RWPE2 (cell line): Measurements from ENCODE around the gene CHST13.

ENCODE experiments used
- ATAC-seq: fragments of 200-7000 bp; cut with Tn5 transposase; 3 replicates; pipeline ENCODE4 v1.9.1; 2021; ENCODE audit warnings: low read depth
- DNase-seq: peaks from one replicate; pipeline ENCODE4 v3.0.0-alpha.2; 2020; ENCODE audit warnings: low spot score
- H3K27ac ChIP-seq: fragments of 450-650 bp; 2 replicates; pipeline ENCODE4 v1.5.1; 2017; ENCODE audit warnings: mild to moderate bottlenecking; ENCODE audit not compliant: poor library complexity, severe bottlenecking
- H3K27me3 ChIP-seq: fragments of 250-450 bp; sonication (Bioruptor Pico); 2 replicates; pipeline ENCODE4 v1.5.1; 2021; ENCODE audit warnings: mild to moderate bottlenecking, moderate library complexity; ENCODE audit not compliant: insufficient read depth, poor library complexity, severe bottlenecking
- H3K36me3 ChIP-seq: fragments of 250-450 bp; sonication (Bioruptor Pico); 2 replicates; pipeline ENCODE4 v1.5.1; 2020; ENCODE audit warnings: low read depth, mild to moderate bottlenecking, moderate library complexity
- H3K4me1 ChIP-seq: fragments of 250-450 bp; sonication (Bioruptor Pico); 2 replicates; pipeline ENCODE4 v1.5.1; 2021; ENCODE audit warnings: mild to moderate bottlenecking, moderate library complexity; ENCODE audit not compliant: insufficient read depth, poor library complexity, severe bottlenecking
- H3K4me3 ChIP-seq: fragments of 250-450 bp; sonication (Bioruptor Pico); 2 replicates; pipeline ENCODE4 v1.5.1; 2021; ENCODE audit warnings: mild to moderate bottlenecking, moderate library complexity; ENCODE audit not compliant: severe bottlenecking
- H3K9me3 ChIP-seq: fragments of 250-450 bp; sonication (Bioruptor Pico); 2 replicates; pipeline ENCODE4 v1.5.1; 2021; ENCODE audit warnings: mild to moderate bottlenecking, moderate library complexity; ENCODE audit not compliant: severe bottlenecking
- CTCF ChIP-seq: fragments of 450-650 bp; IDR thresholded peaks from one replicate; pipeline ENCODE4 v1.5.1; 2017; ENCODE audit warnings: mild to moderate bottlenecking, moderate library complexity; ENCODE audit not compliant: poor library complexity, severe bottlenecking

Gene CHST13

GRCh38 chr3:126494204-126494969, 29.6 kb upstream of the CHST13 start:
- DNase-seq, result no peak
- H3K4me1 ChIP-seq, result no peaks in the 10 kb centered on the region
- ATAC-seq, result no peak
- H3K27ac ChIP-seq, result no peak overlapping the region
- H3K9me3 ChIP-seq, result no peaks in the 10 kb centered on the region
- no peak overlapping the region for H3K4me3 ChIP-seq
- H3K36me3 ChIP-seq, result no peaks in the 10 kb centered on the region
- TF ChIP-seq CTCF, result no peak
- no peaks in the 10 kb centered on the region for H3K27me3 ChIP-seq

GRCh38 chr3:126494970-126495230, 29.1 kb upstream of the CHST13 start:
- Histone ChIP-seq H3K27me3 (no peaks in the 10 kb centered on the region), H3K4me1 (no peaks in the 10 kb centered on the region), H3K27ac (no peak overlapping the region), H3K9me3 (no peaks in the 10 kb centered on the region), H3K4me3 (no peak overlapping the region), H3K36me3 (no peaks in the 10 kb centered on the region)
- ATAC-seq (no peak), DNase-seq (no peak)
- TF ChIP-seq CTCF, result no peak

GRCh38 chr3:126495786-126496185, 28.2 kb upstream of the CHST13 start:
- Histone ChIP-seq H3K27ac (no peak overlapping the region), H3K9me3 (no peaks in the 10 kb centered on the region), H3K27me3 (no peaks in the 10 kb centered on the region), H3K4me3 (no peak overlapping the region), H3K4me1 (no peaks in the 10 kb centered on the region), H3K36me3 (no peaks in the 10 kb centered on the region)
- DNase-seq (no peak), ATAC-seq (no peak)
- TF ChIP-seq CTCF, result no peak

GRCh38 chr3:126496894-126497850, 26.8 kb upstream of the CHST13 start:
- no peak for ATAC-seq
- no peak for TF ChIP-seq CTCF

GRCh38 chr3:126497956-126498355, 26.0 kb upstream of the CHST13 start:
- no peak overlapping the region for H3K27ac ChIP-seq
- DNase-seq, result no peak
- H3K4me3 ChIP-seq, result no peak overlapping the region
- no peaks in the 10 kb centered on the region for H3K9me3 ChIP-seq
- no peaks in the 10 kb centered on the region for H3K36me3 ChIP-seq
- no peaks in the 10 kb centered on the region for H3K4me1 ChIP-seq
- no peak for TF ChIP-seq CTCF
- no peak for ATAC-seq
- H3K27me3 ChIP-seq, result no peaks in the 10 kb centered on the region

More at GRCh38 chr3:126496894-126497850, 26.8 kb upstream of the CHST13 start:
- H3K36me3 ChIP-seq, result no peaks in the 10 kb centered on the region
- H3K9me3 ChIP-seq, result no peaks in the 10 kb centered on the region
- no peaks in the 10 kb centered on the region for H3K27me3 ChIP-seq
- no peak overlapping the region for H3K4me3 ChIP-seq
- no peak for DNase-seq
- H3K4me1 ChIP-seq, result no peaks in the 10 kb centered on the region
- no peak overlapping the region for H3K27ac ChIP-seq
